Astrocyte (in vitro differentiated cells and primary cell): ENCODE results near the gene FBLN1.

Source experiments
- EZH2 ChIP-seq: IDR thresholded peaks from 2 replicates; pipeline ENCODE4 v1.6.1; 2012; ENCODE audit warnings: mild to moderate bottlenecking, low read length, inconsistent platforms; ENCODE audit not compliant: insufficient read depth
- TF ChIP-seq, protein P1 (sequence below): IDR thresholded peaks from 2 replicates; pipeline ENCODE4 v1.5.1; 2011; ENCODE audit warnings: low read depth, mild to moderate bottlenecking, inconsistent platforms, low read length, moderate library complexity; ENCODE audit not compliant: insufficient read depth

DNA sequence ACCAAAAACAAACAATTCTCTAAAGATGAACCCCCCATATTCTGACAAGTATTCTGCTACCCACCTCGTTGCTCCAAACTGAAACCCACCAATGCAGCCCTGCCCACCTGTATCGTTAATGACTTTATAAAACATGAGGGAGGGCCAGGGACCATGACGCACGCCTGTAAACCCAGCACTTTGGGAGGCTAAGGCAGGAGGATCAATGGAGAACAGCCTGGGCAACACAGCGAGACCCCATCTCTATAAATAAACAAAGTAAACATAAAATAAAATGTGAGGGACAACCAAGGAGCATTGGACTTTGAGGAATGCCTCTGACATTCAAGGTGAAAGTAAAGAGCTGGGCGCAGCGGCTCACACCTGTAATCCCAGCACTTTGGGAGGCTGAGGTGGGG, 129.2 kb downstream of the FBLN1 start:
- TF ChIP-seq, protein P1, sequence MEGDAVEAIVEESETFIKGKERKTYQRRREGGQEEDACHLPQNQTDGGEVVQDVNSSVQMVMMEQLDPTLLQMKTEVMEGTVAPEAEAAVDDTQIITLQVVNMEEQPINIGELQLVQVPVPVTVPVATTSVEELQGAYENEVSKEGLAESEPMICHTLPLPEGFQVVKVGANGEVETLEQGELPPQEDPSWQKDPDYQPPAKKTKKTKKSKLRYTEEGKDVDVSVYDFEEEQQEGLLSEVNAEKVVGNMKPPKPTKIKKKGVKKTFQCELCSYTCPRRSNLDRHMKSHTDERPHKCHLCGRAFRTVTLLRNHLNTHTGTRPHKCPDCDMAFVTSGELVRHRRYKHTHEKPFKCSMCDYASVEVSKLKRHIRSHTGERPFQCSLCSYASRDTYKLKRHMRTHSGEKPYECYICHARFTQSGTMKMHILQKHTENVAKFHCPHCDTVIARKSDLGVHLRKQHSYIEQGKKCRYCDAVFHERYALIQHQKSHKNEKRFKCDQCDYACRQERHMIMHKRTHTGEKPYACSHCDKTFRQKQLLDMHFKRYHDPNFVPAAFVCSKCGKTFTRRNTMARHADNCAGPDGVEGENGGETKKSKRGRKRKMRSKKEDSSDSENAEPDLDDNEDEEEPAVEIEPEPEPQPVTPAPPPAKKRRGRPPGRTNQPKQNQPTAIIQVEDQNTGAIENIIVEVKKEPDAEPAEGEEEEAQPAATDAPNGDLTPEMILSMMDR = no peak
- TF ChIP-seq EZH2 = no peak
